Memory B cell (primary cell): Measurements from ENCODE around the gene CRYL1.

ENCODE experiments used
- ATAC-seq: fragments of 150-1000 bp; cut with Tn5 transposase; 2 replicates; pipeline ENCODE4 v1.10.0; 2021; ENCODE audit warnings: low read depth, mild to moderate bottlenecking, moderate library complexity
- DNase-seq, 2 donors: peaks; one replicate each; pipeline ENCODE4 v3.0.0; 2022; ENCODE audit warnings: low spot score in 2 of 2
- H3K27ac Mint-ChIP-seq: one replicate; pipeline ENCODE4 v1.8.0; 2022; ENCODE audit warnings: mild to moderate bottlenecking, moderate library complexity, mixed read lengths
- H3K27me3 Mint-ChIP-seq: one replicate; pipeline ENCODE4 v1.8.0; 2022; ENCODE audit warnings: mixed read lengths
- H3K36me3 Mint-ChIP-seq: one replicate; pipeline ENCODE4 v1.8.0; 2022; ENCODE audit warnings: mild to moderate bottlenecking, mixed read lengths
- H3K4me1 Mint-ChIP-seq: one replicate; pipeline ENCODE4 v1.8.0; 2022; ENCODE audit warnings: mixed read lengths
- H3K4me3 Mint-ChIP-seq: one replicate; pipeline ENCODE4 v1.8.0; 2022; ENCODE audit warnings: mild to moderate bottlenecking, moderate library complexity, mixed read lengths
- H3K9me3 Mint-ChIP-seq: one replicate; pipeline ENCODE4 v1.8.0; 2022; ENCODE audit warnings: mixed read lengths

Gene CRYL1

GRCh38 chr13:20375871-20376270, 149.8 kb downstream of the CRYL1 start:
- peaks cover 4% of the 10 kb centered on the region for H3K27me3 Mint-ChIP-seq
- H3K4me1 Mint-ChIP-seq = no peaks in the 10 kb centered on the region
- H3K27ac Mint-ChIP-seq = no peak overlapping the region
- H3K9me3 Mint-ChIP-seq = no peaks in the 10 kb centered on the region
- ATAC-seq (no peak), DNase-seq (no peak)
- no peak overlapping the region for H3K4me3 Mint-ChIP-seq
- H3K36me3 Mint-ChIP-seq = no peaks in the 10 kb centered on the region

GRCh38 chr13:20373861-20374260, 151.8 kb downstream of the CRYL1 start:
- Mint-ChIP-seq H3K4me3 (no peak overlapping the region), H3K27me3 (peaks cover 8% of the 10 kb centered on the region), H3K9me3 (no peaks in the 10 kb centered on the region), H3K27ac (no peak overlapping the region), H3K36me3 (no peaks in the 10 kb centered on the region), H3K4me1 (no peaks in the 10 kb centered on the region)
- ATAC-seq (no peak), DNase-seq (no peak)

GRCh38 chr13:20371825-20372224, 153.8 kb downstream of the CRYL1 start:
- DNase-seq (no peak), ATAC-seq (no peak)
- H3K4me3 Mint-ChIP-seq = no peak overlapping the region
- no peak overlapping the region for H3K27ac Mint-ChIP-seq
- H3K36me3 Mint-ChIP-seq = no peaks in the 10 kb centered on the region
- no peaks in the 10 kb centered on the region for H3K9me3 Mint-ChIP-seq
- H3K4me1 Mint-ChIP-seq = no peaks in the 10 kb centered on the region
- peaks cover 7% of the 10 kb centered on the region for H3K27me3 Mint-ChIP-seq

GRCh38 chr13:20370815-20371421, 154.7 kb downstream of the CRYL1 start:
- Mint-ChIP-seq H3K4me3 (no peak overlapping the region), H3K9me3 (no peaks in the 10 kb centered on the region), H3K27ac (no peak overlapping the region), H3K27me3 (peaks cover 7% of the 10 kb centered on the region), H3K4me1 (no peaks in the 10 kb centered on the region), H3K36me3 (no peaks in the 10 kb centered on the region)
- DNase-seq (no peak), ATAC-seq (no peak)

GRCh38 chr13:20369886-20370361, 155.7 kb downstream of the CRYL1 start:
- H3K4me3 Mint-ChIP-seq = no peak overlapping the region
- H3K9me3 Mint-ChIP-seq = no peaks in the 10 kb centered on the region
- H3K4me1 Mint-ChIP-seq = no peaks in the 10 kb centered on the region
- H3K27me3 Mint-ChIP-seq = peaks cover 7% of the 10 kb centered on the region
- DNase-seq (no peak), ATAC-seq (no peak)
- no peak overlapping the region for H3K27ac Mint-ChIP-seq
- no peaks in the 10 kb centered on the region for H3K36me3 Mint-ChIP-seq

GRCh38 chr13:20366056-20366455, 159.6 kb downstream of the CRYL1 start:
- DNase-seq = no peak
- Mint-ChIP-seq H3K27me3 (peaks cover 21% of the 10 kb centered on the region), H3K4me3 (no peak overlapping the region), H3K9me3 (no peaks in the 10 kb centered on the region), H3K27ac (no peak overlapping the region), H3K36me3 (no peaks in the 10 kb centered on the region), H3K4me1 (no peaks in the 10 kb centered on the region)
- no peak for ATAC-seq

- Mint-ChIP-seq H3K4me3 (no peak overlapping the region), H3K36me3 (no peaks in the 10 kb centered on the region), H3K9me3 (no peaks in the 10 kb centered on the region), H3K27me3 (peaks cover 24% of the 10 kb centered on the region), H3K27ac (no peak overlapping the region), H3K4me1 (no peaks in the 10 kb centered on the region)
- no peak for DNase-seq
- no peak for ATAC-seq
Measured at GRCh38 chr13:20363603-20364002, 162.1 kb downstream of the CRYL1 start.

- H3K27ac Mint-ChIP-seq = no peak overlapping the region
- H3K4me3 Mint-ChIP-seq = no peak overlapping the region
- ATAC-seq (no peak), DNase-seq (no peak)
- H3K9me3 Mint-ChIP-seq = no peaks in the 10 kb centered on the region
- H3K27me3 Mint-ChIP-seq = peaks cover 21% of the 10 kb centered on the region
- H3K4me1 Mint-ChIP-seq = no peaks in the 10 kb centered on the region
- no peaks in the 10 kb centered on the region for H3K36me3 Mint-ChIP-seq
Measured at GRCh38 chr13:20363172-20363571, 162.5 kb downstream of the CRYL1 start.

GRCh38 chr13:20362484-20363041, 163.1 kb downstream of the CRYL1 start:
- no peak overlapping the region for H3K27ac Mint-ChIP-seq
- ATAC-seq = no peak

GRCh38 chr13:20360835-20361412, 164.7 kb downstream of the CRYL1 start:
- Mint-ChIP-seq H3K27me3 (peaks cover 21% of the 10 kb centered on the region), H3K27ac (no peak overlapping the region), H3K4me3 (no peak overlapping the region), H3K36me3 (no peaks in the 10 kb centered on the region), H3K9me3 (no peaks in the 10 kb centered on the region), H3K4me1 (no peaks in the 10 kb centered on the region)
- DNase-seq (no peak), ATAC-seq (no peak)

More at GRCh38 chr13:20362484-20363041, 163.1 kb downstream of the CRYL1 start:
- Mint-ChIP-seq H3K4me3 (no peak overlapping the region), H3K4me1 (no peaks in the 10 kb centered on the region), H3K27me3 (peaks cover 21% of the 10 kb centered on the region), H3K36me3 (no peaks in the 10 kb centered on the region), H3K9me3 (no peaks in the 10 kb centered on the region)
- DNase-seq = no peak

GRCh38 chr13:20360041-20360491, 165.6 kb downstream of the CRYL1 start:
- Mint-ChIP-seq H3K4me3 (no peak overlapping the region), H3K9me3 (no peaks in the 10 kb centered on the region), H3K4me1 (no peaks in the 10 kb centered on the region), H3K27ac (no peak overlapping the region), H3K36me3 (no peaks in the 10 kb centered on the region), H3K27me3 (peaks cover 21% of the 10 kb centered on the region)
- DNase-seq = no peak
- ATAC-seq = no peak

GRCh38 chr13:20359335-20359734, 166.3 kb downstream of the CRYL1 start:
- Mint-ChIP-seq H3K27me3 (peaks cover 18% of the 10 kb centered on the region), H3K4me1 (no peaks in the 10 kb centered on the region), H3K27ac (no peak overlapping the region), H3K36me3 (no peaks in the 10 kb centered on the region), H3K9me3 (no peaks in the 10 kb centered on the region), H3K4me3 (no peak overlapping the region)
- DNase-seq (no peak), ATAC-seq (no peak)

- Mint-ChIP-seq H3K9me3 (no peaks in the 10 kb centered on the region), H3K4me1 (no peaks in the 10 kb centered on the region), H3K27ac (no peak overlapping the region), H3K36me3 (no peaks in the 10 kb centered on the region), H3K4me3 (no peak overlapping the region), H3K27me3 (peaks cover 17% of the 10 kb centered on the region)
- DNase-seq = no peak
- no peak for ATAC-seq
Measured at GRCh38 chr13:20358022-20358421, 167.6 kb downstream of the CRYL1 start.

- Mint-ChIP-seq H3K27me3 (peaks cover 12% of the 10 kb centered on the region), H3K27ac (no peak overlapping the region), H3K4me1 (no peaks in the 10 kb centered on the region), H3K4me3 (no peak overlapping the region), H3K36me3 (no peaks in the 10 kb centered on the region), H3K9me3 (no peaks in the 10 kb centered on the region)
- DNase-seq (no peak), ATAC-seq (no peak)
Measured at GRCh38 chr13:20356444-20356843, 169.2 kb downstream of the CRYL1 start.

GRCh38 chr13:20354722-20355121, 170.9 kb downstream of the CRYL1 start:
- Mint-ChIP-seq H3K27me3 (peaks cover 7% of the 10 kb centered on the region), H3K4me3 (no peak overlapping the region), H3K4me1 (no peaks in the 10 kb centered on the region), H3K27ac (no peak overlapping the region), H3K36me3 (no peaks in the 10 kb centered on the region), H3K9me3 (no peaks in the 10 kb centered on the region)
- ATAC-seq (no peak), DNase-seq (no peak)
